Skin of body (tissue), 2 donors: Measurements from ENCODE around the gene C12orf75. TPM values are rescaled to one million over a fixed set of nuclear protein-coding genes. Genes with fewer than 3 reads are reported as not detected.
A peak's percentile ranks its signal among the peaks of the same experiment; 100 is the strongest.
"Not testable (repeated sequence)": the region's sequence is repeated elsewhere in the genome, so short reads cannot be mapped to it uniquely, and the experiment has no call there.

Source experiments
- DNase-seq: peaks from one replicate; lab custom pipeline; 2025; lab: John Stamatoyannopoulos, UW
- total RNA-seq: library from RNA; depleted of rRNA; stranded (reverse); fragments of >200 nt; gene quantifications from one replicate; pipeline ENCODE4 v1.2.3, GENCODE V29; 2014

Gene C12orf75
- total RNA-seq, 1 donor from 2014 or later, result 18.1 TPM

GRCh38 chr12:105310476-105311085, 19.9 kb upstream of the C12orf75 start:
- not testable (repeated sequence) for DNase-seq

- DNase-seq, result not testable (repeated sequence)
Measured at GRCh38 chr12:105311936-105312335, 18.6 kb upstream of the C12orf75 start.

- not testable (repeated sequence) for DNase-seq
Measured at GRCh38 chr12:105313755-105314154, 16.7 kb upstream of the C12orf75 start.

- no peak for DNase-seq
Measured at GRCh38 chr12:105315130-105315529, 15.4 kb upstream of the C12orf75 start.

- no peak for DNase-seq
Measured at GRCh38 chr12:105315726-105316125, 14.8 kb upstream of the C12orf75 start.

- no peak for DNase-seq
Measured at GRCh38 chr12:105316931-105317852, 13.3 kb upstream of the C12orf75 start.

GRCh38 chr12:105317942-105318621, 12.4 kb upstream of the C12orf75 start:
- no peak for DNase-seq

GRCh38 chr12:105318651-105319483, 11.6 kb upstream of the C12orf75 start:
- no peak for DNase-seq

- no peak for DNase-seq
Measured at GRCh38 chr12:105319691-105320209, 10.7 kb upstream of the C12orf75 start.

GRCh38 chr12:105321125-105321524, 9.4 kb upstream of the C12orf75 start:
- no peak for DNase-seq

GRCh38 chr12:105322070-105322469, 8.4 kb upstream of the C12orf75 start:
- DNase-seq, result peak; percentile 36

- DNase-seq, result no peak
Measured at GRCh38 chr12:105324704-105325103, 5.8 kb upstream of the C12orf75 start.

- DNase-seq, result no peak
Measured at GRCh38 chr12:105325117-105325516, 5.4 kb upstream of the C12orf75 start.

GRCh38 chr12:105329926-105330282, 587 bp upstream of the C12orf75 start:
- no peak for DNase-seq

GRCh38 chr12:105330931-105331804, 677 bp downstream of the C12orf75 start:
- DNase-seq, result peak; percentile 35

- DNase-seq, result no peak
Measured at GRCh38 chr12:105331805-105332251, 1.3 kb downstream of the C12orf75 start.

- not testable (repeated sequence) for DNase-seq
Measured at GRCh38 chr12:105332286-105332685, 1.8 kb downstream of the C12orf75 start.

GRCh38 chr12:105332925-105333324, 2.4 kb downstream of the C12orf75 start:
- no peak for DNase-seq

- DNase-seq, result no peak
Measured at GRCh38 chr12:105334001-105334400, 3.5 kb downstream of the C12orf75 start.

- DNase-seq, result no peak
Measured at GRCh38 chr12:105334582-105334981, 4.1 kb downstream of the C12orf75 start.
